OCI-LY3 (cell line): ENCODE data around the gene EWSR1.
"Not testable (repeated sequence)": the region's sequence is repeated elsewhere in the genome, so short reads cannot be mapped to it uniquely, and the experiment has no call there.

ENCODE experiments used
- H2AFZ ChIP-seq: fragments of 200-600, 300-600 bp; shearing (Covaris generic); 2 replicates; pipeline ENCODE4 v1.6.0; 2014; ENCODE audit warnings: antibody characterized with exemption, low read depth, low read length
- H3K27ac ChIP-seq: fragments of 200-600, 300-600 bp; sonication (generic); 2 replicates; pipeline ENCODE4 v1.5.1; 2014; ENCODE audit warnings: mild to moderate bottlenecking, low read length, moderate library complexity, mixed read lengths
- H3K27me3 ChIP-seq: fragments of 200-600, 300-600 bp; sonication (generic); 2 replicates; pipeline ENCODE4 v1.6.1; 2014; ENCODE audit warnings: low read depth, low read length, mixed read lengths
- H3K36me3 ChIP-seq: fragments of 200-600, 300-600 bp; sonication (generic); replicated peaks from 2 replicates; pipeline ENCODE3; 2014; ENCODE audit warnings: low read depth, low read length, mixed read lengths
- H3K4me1 ChIP-seq: fragments of 300-600, 200-600 bp; sonication (generic); 2 replicates; pipeline ENCODE4 v1.6.1; 2014; ENCODE audit warnings: low read length, mixed read lengths
- H3K4me2 ChIP-seq: fragments of 200-600, 300-600 bp; sonication (generic); 2 replicates; pipeline ENCODE4 v1.6.1; 2014; ENCODE audit warnings: low read length, mixed read lengths
- H3K4me3 ChIP-seq: fragments of 300-600, 200-600 bp; sonication (generic); 2 replicates; pipeline ENCODE4 v1.5.1; 2014; ENCODE audit warnings: antibody characterized with exemption, mild to moderate bottlenecking, low read length, moderate library complexity
- H3K79me2 ChIP-seq: fragments of 300-600, 200-600 bp; shearing (Covaris generic); 2 replicates; pipeline ENCODE4 v1.6.1; 2014; ENCODE audit warnings: mild to moderate bottlenecking, low read length, mixed read lengths
- H3K9ac ChIP-seq: fragments of 300-600, 200-600 bp; shearing (Covaris generic); 2 replicates; pipeline ENCODE4 v1.6.0; 2014; ENCODE audit warnings: mild to moderate bottlenecking, low read length, moderate library complexity
- H3K9me3 ChIP-seq: fragments of 200-600, 300-600 bp; shearing (Covaris generic); 2 replicates; pipeline ENCODE4 v1.6.1; 2014; ENCODE audit warnings: low read length, mixed read lengths; ENCODE audit not compliant: insufficient read depth
- H4K20me1 ChIP-seq: fragments of 200-600, 300-600 bp; sonication (generic); 2 replicates; pipeline ENCODE4 v1.6.1; 2016; ENCODE audit warnings: low read length, mixed read lengths; ENCODE audit not compliant: insufficient read depth
- EZH2phosphoT487 ChIP-seq: fragments of 200-600 bp; shearing (Covaris generic); IDR thresholded peaks from 2 replicates; pipeline ENCODE4 v1.6.1; 2018; ENCODE audit warnings: antibody characterized with exemption, mixed run types, low read depth
- TF ChIP-seq, protein P1 (sequence below): fragments of 200-600, 300-600 bp; sonication (generic); IDR thresholded peaks from 2 replicates; pipeline ENCODE4 v1.5.1; 2014; ENCODE audit warnings: antibody characterized with exemption, low read length, low read depth

The EWSR1 gene

DNA sequence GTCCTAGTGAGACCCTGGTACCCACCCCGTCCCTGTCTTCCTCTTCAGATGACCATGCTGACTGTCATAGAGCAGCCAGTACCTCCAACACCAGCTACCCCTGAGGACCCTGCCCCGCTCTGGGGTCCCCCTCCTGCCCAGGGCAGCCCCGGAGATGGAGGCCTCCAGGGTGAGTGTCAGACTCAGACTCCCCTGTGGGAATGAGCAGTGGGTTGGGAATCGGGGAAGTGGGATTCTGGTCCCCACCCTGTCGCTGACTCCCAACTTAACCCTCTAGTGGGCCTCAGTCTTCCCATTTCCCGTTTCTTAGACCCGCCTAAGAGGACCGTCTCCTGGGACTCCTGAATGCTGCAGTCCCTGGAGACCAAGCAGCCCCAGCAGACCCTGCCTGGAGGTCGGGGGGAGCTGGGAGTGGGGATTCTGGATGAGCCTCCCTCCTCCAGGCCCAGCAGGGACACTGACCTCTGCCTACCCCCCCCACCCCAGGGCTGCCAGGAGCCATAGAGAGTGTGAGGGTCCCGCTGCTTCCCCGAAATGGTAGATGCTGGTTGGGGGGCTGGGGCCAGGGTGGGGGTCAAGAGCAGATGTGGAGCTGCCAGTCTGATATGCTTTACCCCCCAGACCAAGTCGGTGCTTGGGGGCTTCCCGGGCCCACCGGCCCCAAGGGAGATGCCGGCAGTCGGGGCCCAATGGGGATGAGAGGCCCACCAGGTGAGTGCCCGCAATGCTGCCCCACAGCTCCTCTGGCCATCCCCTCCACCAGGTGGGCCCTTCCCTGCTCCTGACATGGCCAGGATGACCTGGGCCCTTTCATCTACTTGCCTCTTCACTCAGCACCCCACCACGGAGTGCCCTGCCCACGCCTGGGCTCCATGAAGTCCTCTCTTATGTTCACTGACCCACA, 36.8 kb upstream of the EWSR1 start:
- Histone ChIP-seq H3K4me2 (no peak overlapping the region), H3K27me3 (no peaks in the 10 kb centered on the region; the same call in 1 of the 2 replicates), H3K27ac (no peak overlapping the region), H3K9ac (no peak overlapping the region), H3K9me3 (peaks cover 8% of the 10 kb centered on the region), H4K20me1 (no peaks in the 10 kb centered on the region), H3K4me1 (no peaks in the 10 kb centered on the region), H3K36me3 (no peaks in the 10 kb centered on the region), H3K4me3 (no peak overlapping the region), H3K79me2 (no peaks in the 10 kb centered on the region), H2AFZ (no peak overlapping the region)
- TF ChIP-seq, protein P1, sequence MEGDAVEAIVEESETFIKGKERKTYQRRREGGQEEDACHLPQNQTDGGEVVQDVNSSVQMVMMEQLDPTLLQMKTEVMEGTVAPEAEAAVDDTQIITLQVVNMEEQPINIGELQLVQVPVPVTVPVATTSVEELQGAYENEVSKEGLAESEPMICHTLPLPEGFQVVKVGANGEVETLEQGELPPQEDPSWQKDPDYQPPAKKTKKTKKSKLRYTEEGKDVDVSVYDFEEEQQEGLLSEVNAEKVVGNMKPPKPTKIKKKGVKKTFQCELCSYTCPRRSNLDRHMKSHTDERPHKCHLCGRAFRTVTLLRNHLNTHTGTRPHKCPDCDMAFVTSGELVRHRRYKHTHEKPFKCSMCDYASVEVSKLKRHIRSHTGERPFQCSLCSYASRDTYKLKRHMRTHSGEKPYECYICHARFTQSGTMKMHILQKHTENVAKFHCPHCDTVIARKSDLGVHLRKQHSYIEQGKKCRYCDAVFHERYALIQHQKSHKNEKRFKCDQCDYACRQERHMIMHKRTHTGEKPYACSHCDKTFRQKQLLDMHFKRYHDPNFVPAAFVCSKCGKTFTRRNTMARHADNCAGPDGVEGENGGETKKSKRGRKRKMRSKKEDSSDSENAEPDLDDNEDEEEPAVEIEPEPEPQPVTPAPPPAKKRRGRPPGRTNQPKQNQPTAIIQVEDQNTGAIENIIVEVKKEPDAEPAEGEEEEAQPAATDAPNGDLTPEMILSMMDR: no peak

DNA sequence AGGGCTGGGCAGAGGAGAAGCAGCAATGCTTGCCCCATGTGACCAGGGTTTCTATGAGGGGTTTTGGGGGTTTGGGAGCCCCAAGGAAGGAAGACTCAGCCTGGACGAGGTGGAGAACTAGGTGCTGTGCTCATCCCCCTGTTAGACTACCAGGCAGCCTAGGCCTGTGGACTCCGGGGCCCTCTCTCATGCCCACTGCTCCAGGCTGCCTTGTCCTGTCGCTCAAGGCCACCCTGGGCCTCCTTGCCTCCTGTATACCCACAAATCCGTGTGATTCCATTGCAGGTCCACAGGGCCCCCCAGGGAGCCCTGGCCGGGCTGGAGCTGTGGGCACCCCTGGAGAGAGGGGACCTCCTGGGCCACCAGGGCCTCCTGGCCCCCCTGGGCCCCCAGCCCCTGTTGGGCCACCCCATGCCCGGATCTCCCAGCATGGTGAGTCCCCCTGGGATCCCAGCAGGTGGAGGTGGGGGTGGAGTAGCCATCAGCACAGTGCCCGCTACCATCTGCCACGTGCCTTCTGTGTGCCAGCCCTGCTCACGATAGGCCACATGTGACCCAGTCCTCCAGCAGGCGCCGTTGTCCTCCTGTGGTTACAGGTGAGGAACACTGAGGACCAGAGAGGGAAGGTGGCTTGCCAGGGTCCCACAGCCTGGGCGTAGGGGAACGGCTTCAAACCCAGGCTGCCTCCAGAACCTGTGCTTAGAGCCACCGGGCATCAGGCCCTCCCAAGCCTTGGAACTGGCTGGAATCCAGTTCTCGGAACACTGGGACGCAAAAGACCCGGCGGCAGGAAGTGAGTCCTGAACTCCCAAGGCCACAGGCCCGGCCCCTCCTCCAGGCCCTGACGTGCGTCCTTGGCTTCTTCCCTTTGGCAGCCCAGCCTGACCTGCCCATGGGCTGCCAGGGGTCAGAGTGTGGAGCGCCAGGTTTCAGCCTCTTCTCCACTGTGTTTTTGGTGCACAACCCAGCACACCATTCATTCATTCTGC, 35.8 kb upstream of the EWSR1 start:
- no peaks in the 10 kb centered on the region for H3K79me2 ChIP-seq
- no peak for TF ChIP-seq EZH2phosphoT487
- TF ChIP-seq, protein P1: no peak
- H3K4me2 ChIP-seq: no peak overlapping the region
- no peaks in the 10 kb centered on the region for H4K20me1 ChIP-seq
- peaks cover 8% of the 10 kb centered on the region for H3K9me3 ChIP-seq
- H3K4me3 ChIP-seq: no peak overlapping the region
- H3K27ac ChIP-seq: no peak overlapping the region
- no peaks in the 10 kb centered on the region for H3K36me3 ChIP-seq
- H2AFZ ChIP-seq: no peak overlapping the region
- no peaks in the 10 kb centered on the region; the same call in 1 of the 2 replicates for H3K27me3 ChIP-seq
- H3K9ac ChIP-seq: no peak overlapping the region
- no peaks in the 10 kb centered on the region for H3K4me1 ChIP-seq

DNA sequence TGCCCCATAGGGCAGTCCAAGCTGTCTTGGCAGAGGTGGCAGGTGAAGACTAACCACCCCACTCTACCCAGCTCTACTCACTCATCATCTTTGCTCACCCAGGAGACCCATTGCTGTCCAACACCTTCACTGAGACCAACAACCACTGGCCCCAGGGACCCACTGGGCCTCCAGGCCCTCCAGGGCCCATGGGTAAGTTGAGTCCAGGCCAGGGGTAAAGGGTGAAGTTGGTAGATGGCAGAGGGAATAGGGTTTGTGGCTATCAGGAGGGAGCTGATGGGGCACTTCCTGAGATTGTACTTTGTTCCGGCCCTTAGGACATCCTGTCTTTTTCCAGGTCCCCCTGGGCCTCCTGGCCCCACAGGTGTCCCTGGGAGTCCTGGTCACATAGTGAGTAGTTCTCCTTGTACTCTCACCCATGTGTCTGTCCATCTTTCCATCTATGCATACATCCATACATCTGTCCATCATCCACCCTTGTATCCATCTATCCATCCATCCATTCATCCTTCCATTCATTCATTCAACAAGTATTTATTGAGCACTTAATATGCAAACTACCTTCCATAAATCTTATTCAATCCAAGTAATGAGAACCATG, 34.7 kb upstream of the EWSR1 start:
- no peaks in the 10 kb centered on the region; the same call in 1 of the 2 replicates for H3K27me3 ChIP-seq
- H2AFZ ChIP-seq: no peak overlapping the region
- no peaks in the 10 kb centered on the region for H4K20me1 ChIP-seq
- H3K4me1 ChIP-seq: no peaks in the 10 kb centered on the region
- TF ChIP-seq, protein P1: no peak
- no peak for TF ChIP-seq EZH2phosphoT487
- H3K36me3 ChIP-seq: no peaks in the 10 kb centered on the region
- H3K4me2 ChIP-seq: no peak overlapping the region
- H3K9ac ChIP-seq: no peak overlapping the region
- peaks cover 8% of the 10 kb centered on the region for H3K9me3 ChIP-seq
- H3K27ac ChIP-seq: no peak overlapping the region
- H3K4me3 ChIP-seq: no peak overlapping the region
- no peaks in the 10 kb centered on the region for H3K79me2 ChIP-seq

DNA sequence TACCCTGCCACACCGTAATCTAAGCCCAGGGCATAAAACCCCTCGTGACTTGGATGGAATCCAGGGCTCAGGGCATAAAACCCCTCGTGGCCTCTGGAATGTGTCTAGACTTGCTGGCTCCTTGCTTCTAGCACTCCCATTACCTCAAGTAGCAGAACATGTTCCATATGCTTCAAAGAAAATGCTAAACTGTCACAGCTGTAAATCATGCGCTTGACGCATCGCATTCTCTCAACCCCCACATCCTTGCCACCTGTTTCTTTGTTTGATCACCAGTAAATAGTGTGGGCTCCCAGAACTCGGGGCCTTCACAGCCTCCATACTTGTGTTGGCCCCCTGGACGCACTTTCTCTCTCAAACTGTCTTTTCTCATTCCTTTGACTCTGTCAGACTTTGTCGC, 27.6 kb upstream of the EWSR1 start:
- H3K27ac ChIP-seq, H3K9ac ChIP-seq, H3K4me2 ChIP-seq, H3K79me2 ChIP-seq, H4K20me1 ChIP-seq, H3K9me3 ChIP-seq, H2AFZ ChIP-seq, H3K4me1 ChIP-seq, H3K36me3 ChIP-seq, H3K4me3 ChIP-seq: not testable (repeated sequence)
- peaks cover 31% of the 10 kb centered on the region for H3K27me3 ChIP-seq
